Central memory CD8-positive, alpha-beta T cell (primary cell): ENCODE data around the gene ROBO4.

Source experiments
- ATAC-seq: fragments of 150-1000 bp; cut with Tn5 transposase; replicated peaks from 2 replicates; pipeline ENCODE4 v1.10.0; 2022; ENCODE audit warnings: mild to moderate bottlenecking, moderate FRiP score, moderate number of reproducible peaks; ENCODE audit not compliant: poor library complexity, severe bottlenecking; ENCODE audit errors: extremely low read depth
- DNase-seq, 2 donors: peaks; one replicate each; pipeline ENCODE4 v3.0.0; 2021; ENCODE audit warnings: low spot score in 2 of 2
- H3K27ac Mint-ChIP-seq: one replicate; pipeline ENCODE4 v1.8.0; 2022; ENCODE audit warnings: low read depth, mild to moderate bottlenecking, moderate library complexity, mixed read lengths
- H3K27me3 Mint-ChIP-seq: one replicate; pipeline ENCODE4 v1.8.0; 2022; ENCODE audit warnings: mixed read lengths
- H3K36me3 Mint-ChIP-seq: one replicate; pipeline ENCODE4 v1.8.0; 2022; ENCODE audit warnings: mild to moderate bottlenecking, moderate library complexity, mixed read lengths; ENCODE audit not compliant: insufficient read depth
- H3K4me1 Mint-ChIP-seq: one replicate; pipeline ENCODE4 v1.8.0; 2022; ENCODE audit warnings: mixed read lengths
- H3K4me3 Mint-ChIP-seq: one replicate; pipeline ENCODE4 v1.8.0; 2022; ENCODE audit warnings: mild to moderate bottlenecking, moderate library complexity, mixed read lengths
- H3K9me3 Mint-ChIP-seq: one replicate; pipeline ENCODE4 v1.8.0; 2022; ENCODE audit warnings: mixed read lengths

Gene ROBO4

DNA sequence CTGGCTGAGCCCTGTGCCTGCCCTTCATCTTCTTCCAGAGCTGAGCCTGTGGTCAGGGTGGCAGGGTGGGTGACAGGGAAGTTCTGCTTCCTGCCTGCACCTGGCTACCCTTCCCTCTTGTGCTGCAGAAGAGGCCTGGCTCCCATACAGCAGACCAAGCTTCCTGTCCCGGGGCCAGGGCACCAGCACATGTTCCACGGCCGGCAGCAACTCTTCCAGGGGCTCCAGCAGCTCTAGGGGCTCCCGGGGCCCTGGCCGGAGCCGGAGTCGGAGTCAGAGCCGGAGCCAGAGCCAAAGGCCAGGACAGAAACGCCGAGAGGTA is 17.4 kb downstream of the ROBO4 start:
- Mint-ChIP-seq H3K4me1 (peaks cover 27% of the 10 kb centered on the region), H3K27me3 (peaks cover 13% of the 10 kb centered on the region), H3K27ac (no peak overlapping the region), H3K9me3 (no peaks in the 10 kb centered on the region), H3K4me3 (no peak overlapping the region), H3K36me3 (peaks cover 5% of the 10 kb centered on the region)
- DNase-seq (no peak), ATAC-seq (no peak)

DNA sequence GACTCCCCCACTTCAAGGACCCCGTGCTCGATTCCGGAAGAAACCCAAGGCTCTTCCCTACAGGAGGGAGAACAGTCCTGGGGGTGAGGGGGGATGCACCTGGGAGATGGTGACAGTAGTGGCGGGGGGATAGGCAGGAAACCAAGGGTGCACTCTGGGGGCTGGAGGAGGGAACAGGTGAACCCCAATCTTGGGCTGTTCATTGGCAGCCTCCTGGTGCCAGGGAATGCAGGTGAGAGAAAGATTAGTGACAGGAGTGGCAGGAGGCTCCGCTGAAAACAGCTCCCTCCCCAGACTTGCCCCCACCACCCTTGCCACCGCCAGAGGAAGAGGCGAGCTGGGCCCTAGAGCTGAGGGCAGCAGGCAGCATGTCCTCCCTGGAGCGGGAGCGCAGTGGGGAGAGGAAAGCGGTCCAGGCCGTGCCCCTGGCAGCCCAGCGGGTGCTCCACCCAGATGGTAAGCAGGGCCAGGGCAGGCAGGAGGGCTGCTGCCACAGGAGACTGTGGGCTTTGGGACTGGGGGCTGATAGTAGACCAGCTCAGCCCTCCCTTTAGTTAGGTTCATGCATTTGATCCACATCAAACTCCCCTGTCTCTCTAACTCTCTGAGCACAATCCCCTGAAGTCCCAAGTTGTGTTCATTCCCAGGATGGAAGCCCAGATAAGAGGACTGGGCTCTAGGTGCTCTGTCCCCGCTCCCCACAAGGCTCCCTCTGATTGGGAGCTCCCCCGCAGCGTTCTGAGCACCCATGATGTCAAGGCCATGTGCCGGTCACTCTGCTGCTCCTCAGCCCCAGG is 18.0 kb downstream of the ROBO4 start:
- ATAC-seq = no peak

DNA sequence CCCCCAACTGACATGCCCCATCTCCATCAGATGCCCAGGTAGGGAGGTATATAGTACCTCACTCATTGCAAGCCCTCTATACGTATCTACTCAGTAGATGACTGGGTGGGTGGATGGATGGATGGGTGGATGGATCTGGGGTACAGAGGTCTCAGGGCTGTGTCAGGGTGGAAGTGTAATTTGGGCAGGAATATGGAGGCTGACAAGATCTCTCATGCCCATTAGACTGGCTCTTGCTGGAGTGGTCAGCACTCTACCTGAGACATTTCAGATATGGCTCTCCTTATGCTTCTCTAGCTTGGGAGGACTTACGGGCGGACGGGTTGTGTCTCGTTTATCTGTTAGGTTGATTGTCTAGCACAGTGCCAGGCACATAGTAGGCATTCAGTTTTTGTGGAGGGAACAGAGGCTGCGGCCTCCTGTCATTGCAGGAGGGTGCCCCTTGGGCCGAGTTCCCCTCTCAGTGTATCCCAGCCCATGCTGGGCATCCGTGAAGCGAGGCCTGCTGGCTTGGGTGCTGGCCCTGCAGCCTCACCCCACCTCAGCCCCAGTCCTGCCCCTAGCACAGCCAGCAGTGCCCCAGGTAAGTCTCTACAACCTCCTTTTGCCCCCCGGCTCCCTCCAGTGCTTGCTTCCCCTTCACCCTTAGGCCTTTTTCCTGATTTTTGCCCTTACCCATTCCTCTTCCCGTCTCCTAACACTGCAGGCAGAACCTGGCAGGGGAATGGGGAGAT is 18.7 kb downstream of the ROBO4 start:
- H3K27ac Mint-ChIP-seq = no peak overlapping the region
- peaks cover 9% of the 10 kb centered on the region for H3K27me3 Mint-ChIP-seq
- peaks cover 6% of the 10 kb centered on the region for H3K36me3 Mint-ChIP-seq
- no peaks in the 10 kb centered on the region for H3K9me3 Mint-ChIP-seq
- H3K4me3 Mint-ChIP-seq = no peak overlapping the region
- H3K4me1 Mint-ChIP-seq = peaks cover 27% of the 10 kb centered on the region
- no peak for DNase-seq
- no peak for ATAC-seq

More for the DNA sequence above, 18.0 kb downstream of the ROBO4 start:
- peaks cover 27% of the 10 kb centered on the region for H3K4me1 Mint-ChIP-seq
- H3K9me3 Mint-ChIP-seq = no peaks in the 10 kb centered on the region
- H3K36me3 Mint-ChIP-seq = peaks cover 4% of the 10 kb centered on the region
- no peak overlapping the region for H3K4me3 Mint-ChIP-seq
- peaks cover 9% of the 10 kb centered on the region for H3K27me3 Mint-ChIP-seq
- H3K27ac Mint-ChIP-seq = no peak overlapping the region
- no peak for DNase-seq

DNA sequence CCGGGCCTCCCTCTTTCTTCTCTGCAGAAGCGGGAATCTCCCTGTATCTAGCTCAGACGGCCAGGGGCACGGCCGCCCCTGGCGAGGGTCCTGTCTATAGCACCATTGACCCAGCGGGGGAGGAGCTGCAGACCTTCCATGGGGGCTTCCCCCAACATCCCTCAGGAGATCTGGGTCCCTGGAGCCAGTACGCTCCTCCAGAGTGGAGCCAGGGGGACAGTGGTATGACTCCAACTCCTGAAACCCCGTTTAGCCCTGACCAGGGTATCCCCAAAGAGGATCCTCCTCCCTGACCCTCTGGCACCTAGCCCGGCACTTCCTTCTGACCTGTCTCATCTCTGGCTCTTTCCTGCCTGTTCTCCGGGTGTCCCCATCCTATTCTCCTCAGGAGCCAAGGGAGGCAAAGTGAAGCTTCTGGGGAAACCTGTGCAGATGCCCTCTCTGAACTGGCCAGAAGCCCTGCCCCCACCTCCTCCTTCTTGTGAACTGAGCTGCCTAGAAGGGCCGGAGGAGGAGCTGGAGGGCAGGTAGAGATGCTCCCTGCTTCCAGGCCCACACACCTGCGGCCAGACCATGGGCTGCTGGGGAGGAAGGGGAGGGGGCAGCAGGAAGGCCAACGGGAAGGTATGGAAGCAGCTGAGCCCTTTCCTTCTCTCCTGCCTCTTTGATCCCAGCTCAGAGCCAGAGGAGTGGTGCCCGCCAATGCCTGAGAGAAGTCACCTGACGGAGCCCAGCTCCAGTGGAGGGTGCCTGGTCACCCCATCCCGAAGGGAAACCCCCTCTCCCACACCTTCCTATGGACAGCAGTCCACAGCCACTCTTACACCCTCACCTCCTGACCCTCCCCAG is 19.5 kb downstream of the ROBO4 start:
- H3K36me3 Mint-ChIP-seq = peaks cover 6% of the 10 kb centered on the region
- H3K9me3 Mint-ChIP-seq = no peaks in the 10 kb centered on the region
- peaks cover 27% of the 10 kb centered on the region for H3K4me1 Mint-ChIP-seq
- no peak for ATAC-seq
- H3K27me3 Mint-ChIP-seq = peaks cover 16% of the 10 kb centered on the region
- no peak for DNase-seq
- peak overlapping the region; percentile 68 for H3K27ac Mint-ChIP-seq
- H3K4me3 Mint-ChIP-seq = peak overlapping the region; percentile 78

DNA sequence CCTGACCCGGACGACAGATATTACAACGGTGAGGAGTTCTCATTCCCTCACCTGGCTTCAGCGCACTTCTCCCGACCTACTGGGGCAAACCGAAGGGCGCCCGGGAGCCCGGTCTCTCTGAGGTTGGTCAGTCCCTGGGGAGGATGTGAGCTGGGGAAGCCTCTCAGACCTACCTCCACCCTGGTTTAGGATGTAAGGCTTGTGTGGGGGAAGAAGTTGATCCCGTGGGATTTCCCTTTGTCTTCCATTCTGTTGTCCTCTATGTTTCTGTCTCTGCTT is 20.1 kb downstream of the ROBO4 start:
- H3K4me1 Mint-ChIP-seq = peaks cover 27% of the 10 kb centered on the region
- H3K4me3 Mint-ChIP-seq = peak overlapping the region; percentile 78
- H3K9me3 Mint-ChIP-seq = no peaks in the 10 kb centered on the region
- peaks cover 22% of the 10 kb centered on the region for H3K27me3 Mint-ChIP-seq
- peaks cover 6% of the 10 kb centered on the region for H3K36me3 Mint-ChIP-seq
- no peak for DNase-seq
- H3K27ac Mint-ChIP-seq = peak overlapping the region; percentile 68
- no peak for ATAC-seq

DNA sequence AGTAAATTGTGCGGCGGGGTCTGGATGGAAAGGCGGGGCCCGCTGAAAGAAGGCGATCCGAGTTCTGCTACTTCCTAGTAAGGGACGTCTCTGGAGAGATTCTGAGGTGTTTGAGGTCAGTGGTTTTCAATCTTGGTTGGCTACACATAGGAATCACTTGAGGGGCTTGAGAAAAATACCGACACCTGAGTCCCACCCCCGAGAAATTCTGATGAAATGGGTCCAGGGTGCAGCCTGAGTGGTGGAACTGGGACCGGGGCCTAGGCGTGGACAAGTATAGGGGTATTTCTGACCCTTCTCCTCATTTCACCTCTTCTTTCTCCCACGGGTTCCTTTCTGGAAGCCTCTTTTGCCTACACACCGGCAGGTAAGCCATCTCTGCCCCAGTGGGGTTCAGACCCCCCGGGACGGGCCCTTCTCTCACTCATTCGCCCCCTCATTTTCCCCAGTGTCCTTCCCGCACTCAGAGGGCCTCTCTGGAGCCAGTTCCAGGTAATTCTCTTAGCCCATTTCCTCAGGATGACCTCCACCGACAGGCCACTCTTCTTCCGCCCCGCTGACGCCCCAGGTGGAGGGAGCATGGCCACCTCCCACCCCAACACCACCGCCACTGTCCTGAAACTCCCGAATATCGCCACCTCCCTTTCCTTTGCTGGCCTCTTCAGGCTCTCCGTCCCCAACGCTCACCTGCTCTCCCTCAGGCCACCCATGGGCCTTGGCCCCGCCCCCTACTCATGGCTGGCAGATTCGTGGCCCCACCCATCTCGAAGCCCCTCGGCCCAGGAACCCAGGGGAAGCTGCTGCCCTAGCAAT is 20.6 kb downstream of the ROBO4 start:
- peaks cover 27% of the 10 kb centered on the region for H3K4me1 Mint-ChIP-seq
- peak overlapping the region; percentile 78 for H3K4me3 Mint-ChIP-seq
- H3K36me3 Mint-ChIP-seq = peaks cover 6% of the 10 kb centered on the region
- DNase-seq (no peak), ATAC-seq (no peak)
- no peaks in the 10 kb centered on the region for H3K9me3 Mint-ChIP-seq
- peaks cover 27% of the 10 kb centered on the region for H3K27me3 Mint-ChIP-seq
- H3K27ac Mint-ChIP-seq = peak overlapping the region; percentile 68

DNA sequence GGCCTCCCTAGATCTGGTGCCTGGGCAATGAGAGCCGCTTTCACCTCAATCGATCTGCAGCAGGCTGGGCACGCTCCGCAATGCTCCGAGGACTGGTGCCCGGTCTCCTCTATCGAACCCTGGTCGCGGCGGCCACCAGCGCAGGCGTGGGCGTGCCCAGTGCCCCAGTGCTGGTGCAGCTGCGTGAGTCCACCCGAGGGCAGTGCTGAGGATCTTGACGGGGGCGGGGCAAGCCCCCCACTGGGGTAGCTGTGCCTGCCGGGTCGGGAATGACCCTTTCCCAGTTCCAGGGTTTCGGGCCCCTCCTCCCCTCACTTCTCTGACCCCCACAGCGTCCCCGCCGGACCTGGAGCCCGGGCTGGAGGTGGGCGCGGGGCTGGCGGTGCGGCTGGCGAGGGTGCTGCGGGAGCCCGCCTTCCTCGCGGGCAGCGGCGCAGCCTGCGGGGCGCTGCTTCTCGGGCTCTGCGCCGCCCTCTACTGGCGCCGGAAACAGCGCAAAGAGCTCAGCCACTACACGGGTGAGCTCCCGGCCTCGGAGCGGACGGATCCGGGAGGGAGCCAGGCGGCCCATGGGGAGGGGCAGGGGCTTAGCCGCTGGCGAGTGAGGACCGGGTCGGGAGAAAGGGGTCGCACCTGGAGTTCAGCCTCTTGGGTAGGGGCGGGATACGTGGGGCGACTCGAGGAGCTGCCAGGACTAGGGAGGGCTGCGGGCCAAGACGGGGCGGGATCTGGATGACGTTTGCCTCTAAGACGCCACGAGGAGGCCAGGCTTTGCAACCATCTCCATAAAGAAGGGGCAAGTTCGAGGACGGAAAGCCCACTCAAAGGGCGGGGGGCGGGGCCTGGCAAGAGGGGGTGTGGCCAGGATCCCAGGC is 21.5 kb downstream of the ROBO4 start:
- ATAC-seq = peak; percentile 92
- Mint-ChIP-seq H3K36me3 (peaks cover 6% of the 10 kb centered on the region), H3K27me3 (peaks cover 36% of the 10 kb centered on the region), H3K9me3 (no peaks in the 10 kb centered on the region), H3K27ac (peak overlapping the region; percentile 68), H3K4me3 (peak overlapping the region; percentile 78), H3K4me1 (peaks cover 27% of the 10 kb centered on the region)
- DNase-seq = peak; percentile 58 to 67

DNA sequence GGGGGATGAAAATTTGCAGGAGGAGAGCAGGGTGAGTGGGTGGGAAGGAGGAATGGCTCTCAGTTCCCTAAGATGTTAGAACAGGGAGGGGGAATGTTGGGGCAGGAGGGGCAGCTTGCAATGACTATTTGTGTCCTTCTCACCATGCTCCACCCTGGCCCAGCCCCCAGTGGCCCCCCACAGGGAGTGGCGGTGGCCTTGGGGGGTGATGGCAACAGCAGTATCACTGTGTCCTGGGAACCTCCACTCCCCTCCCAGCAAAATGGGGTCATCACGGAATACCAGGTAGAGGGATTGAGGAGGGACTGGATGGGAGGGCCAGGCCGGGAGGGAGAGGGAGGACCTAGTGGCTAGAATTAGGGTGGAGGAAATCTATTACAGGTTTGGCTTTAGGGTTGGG is 22.3 kb downstream of the ROBO4 start:
- Mint-ChIP-seq H3K27ac (no peak overlapping the region), H3K4me1 (peaks cover 22% of the 10 kb centered on the region), H3K27me3 (peaks cover 43% of the 10 kb centered on the region), H3K4me3 (peak overlapping the region; percentile 78), H3K36me3 (peaks cover 6% of the 10 kb centered on the region), H3K9me3 (no peaks in the 10 kb centered on the region)
- DNase-seq = no peak
- no peak for ATAC-seq

DNA sequence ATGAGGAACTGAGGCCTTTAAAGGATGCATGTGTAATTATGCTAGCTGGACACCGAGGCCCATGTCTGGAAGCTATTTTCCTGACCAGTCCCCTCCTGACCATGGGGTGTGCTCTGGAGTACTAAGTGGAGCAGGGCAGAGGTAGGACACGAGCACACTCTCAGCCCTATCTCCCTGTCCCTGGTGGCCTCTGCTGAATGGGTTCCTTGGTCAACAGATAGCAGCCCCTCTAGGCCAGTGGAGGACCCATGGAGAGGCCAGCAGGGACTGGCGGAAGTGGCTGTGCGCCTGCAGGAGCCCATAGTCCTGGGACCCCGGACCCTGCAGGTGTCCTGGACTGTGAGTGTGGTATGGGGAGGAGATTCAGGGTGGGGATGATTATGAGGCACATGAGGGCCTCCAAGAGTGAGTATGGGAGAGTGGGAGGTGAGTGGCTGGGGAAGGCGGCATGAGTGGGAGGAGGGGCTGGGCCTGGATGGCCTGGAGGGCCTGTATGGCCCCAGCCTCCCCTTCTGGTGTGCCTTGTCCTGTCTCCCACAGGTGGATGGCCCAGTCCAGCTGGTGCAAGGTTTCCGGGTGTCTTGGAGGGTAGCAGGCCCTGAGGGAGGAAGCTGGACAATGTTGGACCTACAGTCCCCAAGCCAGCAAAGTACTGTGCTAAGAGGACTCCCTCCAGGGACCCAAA is 23.0 kb downstream of the ROBO4 start:
- Mint-ChIP-seq H3K9me3 (no peaks in the 10 kb centered on the region), H3K27me3 (peaks cover 50% of the 10 kb centered on the region), H3K4me1 (peaks cover 19% of the 10 kb centered on the region), H3K36me3 (peaks cover 6% of the 10 kb centered on the region), H3K27ac (no peak overlapping the region), H3K4me3 (peak overlapping the region; percentile 78)
- no peak for DNase-seq
- no peak for ATAC-seq

DNA sequence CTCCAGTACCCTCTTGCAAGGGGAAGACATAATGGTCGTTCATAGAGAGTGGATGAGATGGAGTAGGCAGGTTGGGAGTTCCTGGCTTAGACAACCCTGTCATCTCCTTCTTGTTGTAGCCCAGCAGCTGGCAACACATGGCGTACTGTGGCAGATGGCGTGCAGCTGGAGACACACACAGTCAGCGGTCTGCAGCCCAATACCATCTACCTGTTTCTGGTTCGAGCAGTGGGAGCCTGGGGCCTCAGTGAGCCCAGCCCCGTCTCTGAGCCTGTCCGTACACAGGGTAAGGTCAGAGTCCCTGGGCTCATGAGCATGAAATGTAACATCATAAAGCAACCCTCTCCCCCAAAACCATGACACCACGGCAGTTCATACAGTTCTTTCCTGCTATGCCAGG is 23.7 kb downstream of the ROBO4 start:
- ATAC-seq (no peak), DNase-seq (no peak)
- Mint-ChIP-seq H3K4me1 (peaks cover 27% of the 10 kb centered on the region), H3K4me3 (no peak overlapping the region), H3K27ac (no peak overlapping the region), H3K36me3 (peaks cover 6% of the 10 kb centered on the region), H3K27me3 (peaks cover 58% of the 10 kb centered on the region), H3K9me3 (no peaks in the 10 kb centered on the region)

DNA sequence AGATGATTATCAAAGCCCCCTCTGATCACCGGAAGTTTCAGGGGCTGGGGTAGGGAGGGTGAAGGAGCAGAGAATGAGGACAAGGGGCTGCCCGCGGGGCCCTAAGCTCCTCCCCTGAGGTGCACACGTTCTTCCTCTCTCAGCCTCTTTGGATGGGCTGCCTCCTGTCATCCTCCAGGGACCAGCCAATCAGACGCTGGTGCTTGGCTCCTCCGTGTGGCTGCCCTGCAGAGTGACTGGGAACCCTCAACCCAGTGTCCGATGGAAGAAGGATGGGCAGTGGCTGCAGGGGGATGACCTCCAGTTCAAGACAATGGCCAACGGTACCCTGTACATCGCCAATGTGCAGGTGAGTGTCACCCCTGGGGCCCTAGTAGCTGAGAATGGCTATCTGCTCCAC is 24.9 kb downstream of the ROBO4 start:
- H3K27ac Mint-ChIP-seq = no peak overlapping the region
- DNase-seq = no peak
- H3K36me3 Mint-ChIP-seq = peaks cover 9% of the 10 kb centered on the region
- H3K9me3 Mint-ChIP-seq = no peaks in the 10 kb centered on the region
- H3K27me3 Mint-ChIP-seq = peaks cover 70% of the 10 kb centered on the region
- peaks cover 31% of the 10 kb centered on the region for H3K4me1 Mint-ChIP-seq
- ATAC-seq = no peak
- no peak overlapping the region for H3K4me3 Mint-ChIP-seq
